GM03348 (cell line): ENCODE data around the gene DNAJB12.
"Not testable (repeated sequence)": the region's sequence is repeated elsewhere in the genome, so short reads cannot be mapped to it uniquely, and the experiment has no call there.

Experiments used
- DNase-seq: peaks from one replicate; pipeline ENCODE4 v3.0.0; 2012; ENCODE audit warnings: low spot score

Gene DNAJB12

DNA sequence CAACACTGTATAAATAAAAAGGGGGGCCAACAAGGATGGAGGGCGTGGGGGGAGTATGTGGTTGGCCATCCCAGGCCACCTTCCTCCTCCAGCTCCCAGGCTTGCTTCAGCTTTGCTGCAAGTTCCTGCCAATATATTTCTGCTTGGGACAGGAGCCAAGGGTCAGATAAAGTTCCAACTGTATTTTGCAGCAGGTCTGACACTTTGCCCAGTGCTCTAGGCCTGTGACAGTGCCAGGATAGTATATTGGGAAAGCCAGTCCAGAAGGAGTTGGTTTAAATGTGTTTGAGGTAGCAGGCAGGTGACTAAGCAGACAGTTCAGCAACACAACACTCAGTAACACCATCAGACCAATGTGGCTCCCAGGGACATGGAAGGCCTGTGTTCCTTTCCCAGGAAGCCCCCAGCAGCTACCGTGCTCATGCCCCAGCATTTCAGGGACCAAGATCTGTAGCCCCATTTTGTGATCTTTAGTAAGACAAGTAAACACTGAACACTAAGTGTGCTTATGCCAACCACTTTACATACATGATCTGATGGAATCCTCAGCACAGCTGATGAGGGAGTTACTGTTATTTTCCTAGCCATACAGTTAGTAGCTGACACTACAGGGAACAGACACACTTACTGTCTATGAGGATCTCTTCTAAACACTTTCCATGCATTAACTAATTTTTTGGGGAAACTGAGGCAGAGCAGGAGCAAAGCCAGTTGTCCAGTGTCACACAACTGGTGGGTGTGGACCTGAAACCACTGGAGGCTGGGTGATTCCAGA, 38.9 kb downstream of the DNAJB12 start:
- peak; percentile 69 for DNase-seq

- no peak for DNase-seq
Measured at GRCh38 chr10:72315054-72315453, 39.7 kb downstream of the DNAJB12 start.

DNA sequence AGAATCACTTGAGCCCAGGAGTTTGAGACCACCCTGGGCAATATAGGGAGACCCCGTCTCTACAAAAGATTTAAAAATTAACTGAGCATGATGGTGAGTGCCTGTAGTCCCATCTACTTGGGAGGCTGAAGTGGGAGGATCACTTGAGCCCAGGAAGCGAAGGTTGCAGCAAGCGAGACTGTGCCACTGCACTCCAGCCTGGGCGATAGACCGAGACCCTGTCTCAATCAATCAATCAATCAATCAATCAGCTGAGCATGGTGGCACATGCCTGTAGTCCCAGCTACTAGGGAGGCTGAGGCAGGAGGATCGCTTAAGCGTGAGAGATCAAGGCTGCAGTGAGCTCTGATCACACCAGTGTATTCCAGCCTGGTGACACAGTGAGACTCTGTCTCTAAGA, 40.5 kb downstream of the DNAJB12 start:
- no peak for DNase-seq

GRCh38 chr10:72312865-72313391, 41.8 kb downstream of the DNAJB12 start:
- DNase-seq, result no peak

GRCh38 chr10:72311667-72312066, 43.1 kb downstream of the DNAJB12 start:
- DNase-seq, result no peak

DNA sequence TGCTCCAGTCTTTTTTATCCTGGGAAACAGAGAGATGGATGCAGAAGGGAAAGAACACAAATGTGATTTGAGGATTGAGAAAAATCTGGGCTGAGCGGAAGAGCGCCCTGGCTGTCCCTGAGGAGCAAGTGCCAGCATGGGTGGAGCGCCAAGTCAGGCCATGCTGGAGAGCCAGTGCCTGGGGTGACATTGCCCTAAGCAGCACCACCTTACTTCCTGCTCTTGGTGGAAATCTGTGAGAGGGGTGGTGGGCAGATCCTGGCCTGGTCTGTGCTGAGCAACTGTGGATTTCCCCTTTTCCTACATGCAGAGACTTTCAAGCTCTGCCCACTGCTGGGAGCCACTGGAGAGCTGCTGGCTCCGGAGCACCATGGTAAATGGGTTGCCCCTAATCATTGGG, 44.1 kb downstream of the DNAJB12 start:
- DNase-seq, result no peak

DNA sequence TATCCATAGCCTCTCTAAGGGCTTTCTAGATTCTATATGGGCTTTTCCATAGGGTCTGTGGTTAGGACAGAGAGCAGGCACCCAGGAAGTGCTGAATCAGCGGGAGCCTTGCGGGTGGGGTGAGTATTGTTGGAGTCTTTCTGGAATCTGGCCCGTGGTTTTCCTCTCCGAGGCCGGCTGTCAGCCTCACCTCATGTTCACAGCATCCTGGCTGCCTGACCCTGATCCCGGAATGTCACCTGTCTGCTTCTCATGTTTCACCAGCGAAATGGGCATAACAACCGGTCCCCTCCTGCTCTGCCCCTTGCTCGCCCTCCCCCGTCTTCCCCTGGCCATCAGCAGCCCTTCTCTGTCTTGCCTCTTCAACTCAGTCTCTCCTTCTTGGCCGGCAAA, 44.5 kb downstream of the DNAJB12 start:
- DNase-seq, result no peak

- DNase-seq, result no peak
Measured at GRCh38 chr10:72309290-72310240, 45.2 kb downstream of the DNAJB12 start.

GRCh38 chr10:72308320-72308987, 46.3 kb downstream of the DNAJB12 start:
- peak; percentile 70 for DNase-seq

DNA sequence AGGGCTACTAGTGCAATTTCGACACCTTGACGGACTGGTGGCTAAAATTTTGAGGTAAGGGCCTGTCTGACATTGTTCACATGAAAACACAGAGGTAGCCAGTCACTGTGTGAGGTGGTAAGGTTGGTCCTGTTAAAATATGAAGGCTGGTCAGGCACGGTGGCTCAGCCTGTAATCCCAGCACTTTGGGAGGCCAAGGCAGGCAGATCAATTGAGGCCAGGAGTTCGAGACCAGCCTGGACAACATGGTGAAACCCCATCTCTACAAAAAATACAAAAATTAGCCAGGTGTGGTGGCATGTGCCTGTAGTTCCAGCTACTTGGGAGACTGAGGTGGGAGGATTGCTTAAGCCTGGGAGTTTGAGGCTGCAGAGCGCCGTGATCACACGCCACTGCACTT, 47.0 kb downstream of the DNAJB12 start:
- not testable (repeated sequence) for DNase-seq

DNA sequence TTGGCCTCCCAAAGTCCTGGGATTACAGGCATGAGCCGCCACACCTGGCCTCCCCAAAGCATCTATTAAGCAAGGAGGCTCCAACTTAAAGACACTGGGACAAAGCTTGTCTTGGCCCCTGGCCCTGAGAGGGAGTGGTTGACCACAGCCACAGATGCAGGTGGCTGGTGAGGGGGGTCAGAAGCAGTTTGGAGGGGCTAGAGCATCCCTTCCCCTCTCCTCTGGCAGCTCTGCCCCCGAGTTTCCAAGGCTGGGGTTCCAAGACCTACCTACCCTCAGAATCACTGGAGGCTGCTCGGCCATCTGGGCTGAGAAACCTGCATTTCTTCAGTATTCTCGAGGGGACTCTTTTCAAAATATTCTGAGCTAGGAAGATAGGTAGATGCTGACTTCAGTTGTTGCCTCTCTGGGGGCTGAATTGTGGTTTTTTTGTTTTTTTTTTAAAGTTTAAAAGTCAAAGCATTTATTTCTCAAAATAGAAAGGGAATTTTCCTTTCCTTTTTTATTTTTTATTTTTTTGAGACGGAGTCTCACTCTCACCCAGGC, 48.4 kb downstream of the DNAJB12 start:
- DNase-seq, result no peak

DNA sequence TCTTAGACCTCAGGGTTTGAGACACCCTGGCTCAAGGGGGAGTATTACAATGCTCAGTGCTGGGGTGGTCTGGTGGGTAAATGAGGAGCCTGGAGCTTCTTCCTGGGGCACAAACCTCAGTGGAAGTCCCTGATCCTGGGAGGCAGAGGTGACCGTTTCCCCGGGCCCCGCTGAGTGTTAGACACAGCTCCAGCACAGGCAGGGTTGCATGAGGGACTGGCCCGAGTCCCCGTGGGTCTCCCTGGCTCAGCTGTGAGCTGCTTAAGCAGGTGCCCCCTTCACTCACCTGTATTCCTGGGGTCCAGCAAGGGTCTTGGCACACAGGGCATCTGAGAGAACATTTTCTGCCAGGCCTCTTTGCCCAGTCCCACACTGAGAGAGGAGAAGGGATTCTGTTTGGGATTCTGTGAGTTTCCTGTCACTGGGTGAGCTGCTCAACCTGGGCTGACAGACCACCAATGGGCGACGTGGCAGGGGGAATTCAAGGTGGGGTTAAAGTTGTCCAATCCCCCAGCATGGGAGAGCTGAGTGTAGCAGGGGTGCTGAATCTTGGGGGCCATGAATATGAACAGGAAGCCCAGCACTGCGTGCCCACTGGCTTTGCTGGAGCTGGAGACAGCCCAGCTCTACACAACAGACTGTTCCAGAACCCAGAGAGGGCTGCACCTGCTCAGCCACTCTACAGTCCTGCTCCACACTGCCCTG, 51.1 kb downstream of the DNAJB12 start:
- DNase-seq, result no peak

DNA sequence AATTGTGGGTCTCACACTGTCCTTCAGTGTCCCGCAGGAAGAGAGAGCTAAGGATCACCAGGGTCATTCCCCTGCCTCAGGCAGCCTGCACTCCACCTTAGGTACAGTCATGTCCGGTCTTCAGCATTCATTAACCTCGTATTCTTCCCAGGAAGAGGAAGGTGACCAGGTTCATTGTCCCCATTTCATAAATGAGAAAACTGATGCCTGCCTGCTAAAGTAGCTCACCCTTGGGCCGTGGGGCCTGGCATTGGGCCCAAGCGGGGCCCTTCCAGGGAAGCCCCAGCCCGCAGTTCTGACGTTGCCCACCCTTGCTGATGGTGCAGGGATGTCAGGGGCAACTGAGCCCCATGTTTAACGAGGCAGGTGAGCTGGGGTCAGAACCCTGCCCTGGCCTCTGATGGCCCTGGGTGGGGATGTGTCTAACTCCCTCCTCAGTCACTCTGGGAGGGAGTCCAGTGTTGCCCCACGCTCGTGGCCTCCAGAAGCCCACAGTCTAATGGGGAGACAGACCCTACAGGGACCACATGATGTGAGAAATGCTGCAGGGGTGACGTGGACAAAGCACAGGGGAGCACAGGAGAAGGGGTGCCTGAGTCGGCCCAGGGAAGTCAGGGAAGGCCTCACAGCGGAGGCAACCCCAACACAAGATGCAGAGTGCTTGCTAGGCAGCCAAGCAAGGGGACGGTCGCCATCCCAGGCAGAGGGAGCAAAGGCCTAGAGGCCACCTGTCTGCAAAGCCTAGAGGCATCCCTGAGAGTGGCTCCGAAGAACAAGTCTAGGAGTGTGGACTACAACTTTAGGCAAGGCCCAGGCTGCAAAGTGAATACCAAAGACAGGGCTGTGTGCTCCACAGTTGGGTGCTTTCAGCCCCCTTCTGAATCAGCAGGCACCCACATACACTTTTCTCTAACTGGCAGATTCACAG, 55.9 kb downstream of the DNAJB12 start:
- no peak for DNase-seq

DNA sequence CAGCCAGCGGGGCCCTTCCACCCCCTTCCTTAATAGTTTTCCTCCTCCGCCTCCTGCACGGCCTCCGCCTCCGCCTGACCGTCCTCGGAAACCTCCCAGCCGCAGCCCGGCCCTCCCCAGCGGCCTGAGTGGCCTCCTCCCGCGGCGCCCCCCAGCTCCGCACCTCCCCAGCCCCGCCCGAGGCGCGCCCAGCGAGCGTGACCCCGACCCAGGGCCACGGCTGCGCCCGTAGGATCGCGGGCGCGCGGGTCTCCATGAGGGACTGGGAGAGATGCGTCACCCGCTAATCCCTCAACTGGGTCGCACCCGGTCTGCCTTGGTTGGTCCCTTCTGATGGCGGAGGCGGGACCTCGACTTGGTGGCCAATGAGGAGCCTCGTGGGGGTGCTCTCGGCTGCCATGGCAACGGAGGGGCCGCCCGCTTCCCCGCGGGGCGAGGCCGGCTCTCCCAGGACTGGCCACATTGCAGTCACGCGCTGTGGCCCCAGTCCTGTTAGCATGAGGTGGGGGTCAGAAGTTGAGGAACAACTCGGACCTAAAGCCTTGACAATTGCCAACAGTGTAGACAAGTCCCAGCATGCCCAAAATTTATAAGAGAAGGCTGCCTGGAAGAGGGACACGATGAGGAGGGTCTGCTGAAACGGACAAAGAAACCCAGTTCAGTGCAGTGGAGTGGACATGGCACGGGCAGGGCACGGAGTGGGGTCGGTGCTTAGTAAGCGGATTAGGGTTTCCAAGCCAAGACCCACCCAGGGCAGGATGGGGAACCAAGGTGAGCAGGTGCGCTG, 56.7 kb downstream of the DNAJB12 start:
- DNase-seq, result peak; percentile 99

GRCh38 chr10:72297281-72297804, 57.4 kb downstream of the DNAJB12 start:
- DNase-seq, result peak; percentile 87

- DNase-seq, result not testable (repeated sequence)
Measured at GRCh38 chr10:72296829-72297280, 57.9 kb downstream of the DNAJB12 start.

DNA sequence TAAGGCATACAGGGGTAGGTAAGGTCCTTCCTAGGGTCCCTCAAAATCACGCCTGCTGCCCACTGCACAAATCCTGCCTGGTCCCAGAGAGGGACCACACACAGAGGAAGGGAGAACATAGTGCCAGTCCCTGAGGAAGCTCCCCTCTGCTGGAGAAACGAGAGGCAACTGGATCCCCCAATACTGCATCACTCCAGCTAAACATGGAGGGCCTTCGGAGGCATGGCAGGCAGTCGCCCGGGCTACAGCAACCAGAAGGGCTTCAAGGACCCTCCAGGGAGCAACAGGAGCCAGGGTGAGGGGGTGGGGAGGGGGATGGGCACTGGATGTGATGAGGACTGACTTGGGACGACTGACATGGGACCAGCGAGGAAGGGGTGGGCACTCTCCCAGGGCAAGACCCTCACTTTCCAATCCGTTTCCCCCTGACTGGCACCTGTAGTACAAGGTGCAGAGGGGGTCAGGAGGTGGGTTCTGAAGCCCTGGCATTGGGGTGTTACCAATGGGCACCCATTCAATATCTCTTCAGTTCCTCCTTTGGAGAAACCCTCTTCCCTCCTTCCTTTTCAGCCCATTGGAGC, 59.3 kb downstream of the DNAJB12 start:
- no peak for DNase-seq

- no peak for DNase-seq
Measured at GRCh38 chr10:72292223-72292691, 62.5 kb downstream of the DNAJB12 start.
